Activated naive CD8-positive, alpha-beta T cell treated with anti-CD3 and anti-CD28 coated beads, Interleukin-2, amount 50 U/mL, for 24 hours (primary cell): ENCODE data around the gene EEF1AKMT4.

Source experiments
- ATAC-seq: fragments of 150-1000 bp; cut with Tn5 transposase; one replicate; pipeline ENCODE4 v1.10.0; 2021
- DNase-seq: peaks from one replicate; pipeline ENCODE4 v3.0.0; 2021
- H3K27ac Mint-ChIP-seq: one replicate; pipeline ENCODE4 v1.8.0; 2021; ENCODE audit warnings: mild to moderate bottlenecking, mixed read lengths
- H3K27me3 Mint-ChIP-seq: one replicate; pipeline ENCODE4 v1.8.0; 2021; ENCODE audit warnings: mixed read lengths
- H3K36me3 Mint-ChIP-seq: one replicate; pipeline ENCODE4 v1.8.0; 2021; ENCODE audit warnings: low read depth, mixed read lengths
- H3K4me1 Mint-ChIP-seq: one replicate; pipeline ENCODE4 v1.8.0; 2021; ENCODE audit warnings: mixed read lengths
- H3K4me3 Mint-ChIP-seq: one replicate; pipeline ENCODE4 v1.8.0; 2021; ENCODE audit warnings: mild to moderate bottlenecking, moderate library complexity, mixed read lengths
- H3K9me3 Mint-ChIP-seq: one replicate; pipeline ENCODE4 v1.8.0; 2021; ENCODE audit warnings: mixed read lengths

Gene EEF1AKMT4

GRCh38 chr3:184240384-184241140, 8.9 kb upstream of the EEF1AKMT4 start:
- H3K4me3 Mint-ChIP-seq = no peak overlapping the region
- H3K9me3 Mint-ChIP-seq = no peaks in the 10 kb centered on the region
- DNase-seq = no peak
- H3K27me3 Mint-ChIP-seq = no peaks in the 10 kb centered on the region
- no peaks in the 10 kb centered on the region for H3K4me1 Mint-ChIP-seq
- ATAC-seq = no peak
- no peak overlapping the region for H3K27ac Mint-ChIP-seq
- peaks cover 19% of the 10 kb centered on the region for H3K36me3 Mint-ChIP-seq

GRCh38 chr3:184241141-184241446, 8.4 kb upstream of the EEF1AKMT4 start:
- DNase-seq (no peak), ATAC-seq (peak; percentile 3)
- H3K27ac Mint-ChIP-seq = no peak overlapping the region
- H3K4me3 Mint-ChIP-seq = no peak overlapping the region
- H3K36me3 Mint-ChIP-seq = peaks cover 24% of the 10 kb centered on the region
- H3K9me3 Mint-ChIP-seq = no peaks in the 10 kb centered on the region
- no peaks in the 10 kb centered on the region for H3K27me3 Mint-ChIP-seq
- no peaks in the 10 kb centered on the region for H3K4me1 Mint-ChIP-seq

- Mint-ChIP-seq H3K4me1 (peaks cover under 1% of the 10 kb centered on the region), H3K27ac (no peak overlapping the region), H3K4me3 (no peak overlapping the region), H3K36me3 (peaks cover 25% of the 10 kb centered on the region), H3K27me3 (no peaks in the 10 kb centered on the region), H3K9me3 (no peaks in the 10 kb centered on the region)
- ATAC-seq = peak; percentile 38
- DNase-seq = no peak
These were observed 7.8 kb upstream of the EEF1AKMT4 start for GRCh38 chr3:184241447-184242296.

- H3K4me3 Mint-ChIP-seq = no peak overlapping the region
- H3K9me3 Mint-ChIP-seq = no peaks in the 10 kb centered on the region
- ATAC-seq = no peak
- H3K27me3 Mint-ChIP-seq = no peaks in the 10 kb centered on the region
- peaks cover 5% of the 10 kb centered on the region for H3K4me1 Mint-ChIP-seq
- no peak for DNase-seq
- peaks cover 25% of the 10 kb centered on the region for H3K36me3 Mint-ChIP-seq
- H3K27ac Mint-ChIP-seq = no peak overlapping the region
These were observed 7.2 kb upstream of the EEF1AKMT4 start for GRCh38 chr3:184242297-184242685.

GRCh38 chr3:184248454-184249411, 739 bp upstream of the EEF1AKMT4 start, which contains the start of gene ALG3:
Gene ALG3 (minus strand): TSS chr3:184248962. CDS start chr3:184248940, 22 bp downstream.
- Mint-ChIP-seq H3K27me3 (no peaks in the 10 kb centered on the region), H3K4me1 (peaks cover 18% of the 10 kb centered on the region), H3K27ac (peak within 1 kb of the TSS; percentile 99), H3K36me3 (peaks cover 20% of the 10 kb centered on the region), H3K4me3 (peak within 1 kb of the TSS; percentile 94), H3K9me3 (no peaks in the 10 kb centered on the region)
- DNase-seq (peak; percentile 89), ATAC-seq (peak; percentile 40)

- Mint-ChIP-seq H3K9me3 (no peaks in the 10 kb centered on the region), H3K27me3 (no peaks in the 10 kb centered on the region), H3K27ac (peak overlapping the region; percentile 99), H3K4me3 (peak overlapping the region; percentile 94), H3K36me3 (peaks cover 9% of the 10 kb centered on the region), H3K4me1 (peaks cover 22% of the 10 kb centered on the region)
- peak; percentile 75 for ATAC-seq
- peak; percentile 93 for DNase-seq
These were observed 826 bp downstream of the EEF1AKMT4 start for GRCh38 chr3:184250167-184250828.

GRCh38 chr3:184255291-184256039, 6.0 kb downstream of the EEF1AKMT4 start:
- ATAC-seq (peak; percentile 76), DNase-seq (peak; percentile 22)
- H3K27me3 Mint-ChIP-seq = peaks cover 10% of the 10 kb centered on the region
- H3K9me3 Mint-ChIP-seq = no peaks in the 10 kb centered on the region
- peaks cover 12% of the 10 kb centered on the region for H3K36me3 Mint-ChIP-seq
- no peak overlapping the region for H3K4me3 Mint-ChIP-seq
- H3K4me1 Mint-ChIP-seq = peaks cover 14% of the 10 kb centered on the region
- H3K27ac Mint-ChIP-seq = peak overlapping the region; percentile 34

GRCh38 chr3:184257083-184257915, 7.8 kb downstream of the EEF1AKMT4 start:
- H3K4me3 Mint-ChIP-seq = no peak overlapping the region
- ATAC-seq = no peak

GRCh38 chr3:184258926-184259325, 9.5 kb downstream of the EEF1AKMT4 start:
- DNase-seq = no peak
- Mint-ChIP-seq H3K4me1 (peaks cover 29% of the 10 kb centered on the region), H3K9me3 (no peaks in the 10 kb centered on the region), H3K27ac (no peak overlapping the region), H3K4me3 (no peak overlapping the region), H3K36me3 (peaks cover 12% of the 10 kb centered on the region), H3K27me3 (peaks cover 28% of the 10 kb centered on the region)
- no peak for ATAC-seq

More at GRCh38 chr3:184257083-184257915, 7.8 kb downstream of the EEF1AKMT4 start:
- DNase-seq = no peak
- Mint-ChIP-seq H3K4me1 (peaks cover 23% of the 10 kb centered on the region), H3K36me3 (peaks cover 12% of the 10 kb centered on the region), H3K9me3 (no peaks in the 10 kb centered on the region), H3K27ac (peak overlapping the region; percentile 16), H3K27me3 (peaks cover 19% of the 10 kb centered on the region)

- no peaks in the 10 kb centered on the region for H3K9me3 Mint-ChIP-seq
- peaks cover 30% of the 10 kb centered on the region for H3K27me3 Mint-ChIP-seq
- H3K27ac Mint-ChIP-seq = no peak overlapping the region
- no peak for ATAC-seq
- H3K36me3 Mint-ChIP-seq = peaks cover 12% of the 10 kb centered on the region
- no peak for DNase-seq
- H3K4me1 Mint-ChIP-seq = peaks cover 29% of the 10 kb centered on the region
- no peak overlapping the region for H3K4me3 Mint-ChIP-seq
These were observed 10.0 kb downstream of the EEF1AKMT4 start for GRCh38 chr3:184259396-184259877.

GRCh38 chr3:184259878-184260723, 10.6 kb downstream of the EEF1AKMT4 start:
- no peak for ATAC-seq
- Mint-ChIP-seq H3K27ac (no peak overlapping the region), H3K36me3 (peaks cover 12% of the 10 kb centered on the region), H3K9me3 (no peaks in the 10 kb centered on the region), H3K4me1 (peaks cover 27% of the 10 kb centered on the region), H3K27me3 (peaks cover 36% of the 10 kb centered on the region), H3K4me3 (peak overlapping the region; percentile 66)
- DNase-seq = peak; percentile 46
